Liver (tissue), 9 donors: ENCODE measurements around the gene TCEA3. TPM values are rescaled to one million over a fixed set of nuclear protein-coding genes. Genes with fewer than 3 reads are reported as not detected.

Source experiments
- DNase-seq: peaks from one replicate; pipeline ENCODE4 v3.0.0-alpha.2; 2017; ENCODE audit warnings: low spot score
- H3K27ac ChIP-seq, 2 donors: one replicate each; pipeline ENCODE4 v1.7.0; 2013; ENCODE audit warnings: inconsistent platforms in 2 of 2, low read length in 2 of 2, control low read depth in 1 of 2, low read depth in 1 of 2, mild to moderate bottlenecking in 1 of 2
- H3K27me3 ChIP-seq, 4 donors: one replicate each; pipeline versions ENCODE4 v1.6.1 to v1.7.0; 2013; ENCODE audit warnings: low read length in 3 of 4, inconsistent platforms in 1 of 4, mild to moderate bottlenecking in 1 of 4, moderate library complexity in 1 of 4; ENCODE audit not compliant: control insufficient read depth in 4 of 4, insufficient read depth in 4 of 4
- H3K36me3 ChIP-seq, 4 donors: one replicate each; pipeline versions ENCODE4 v1.6.1 to v1.7.0; 2013; ENCODE audit warnings: low read length in 3 of 4, mild to moderate bottlenecking in 3 of 4, low read depth in 1 of 4, moderate library complexity in 1 of 4; ENCODE audit not compliant: control insufficient read depth in 4 of 4, insufficient read depth in 3 of 4
- H3K4me1 ChIP-seq, 4 donors: one replicate each; pipeline versions ENCODE4 v1.6.1 to v1.7.0; 2013; ENCODE audit warnings: low read length in 3 of 4, mild to moderate bottlenecking in 3 of 4, moderate library complexity in 1 of 4; ENCODE audit not compliant: control insufficient read depth in 4 of 4, insufficient read depth in 4 of 4
- H3K4me3 ChIP-seq, 3 donors: one replicate each; pipeline versions ENCODE4 v1.6.1 to v1.7.0; 2013; ENCODE audit warnings: low read length in 3 of 3, control low read depth in 1 of 3, low read depth in 1 of 3, mild to moderate bottlenecking in 1 of 3
- H3K9ac ChIP-seq, 2 donors: one replicate each; pipeline ENCODE4 v1.7.0; 2013; ENCODE audit warnings: low read length in 2 of 2, mild to moderate bottlenecking in 2 of 2, moderate library complexity in 2 of 2, control low read depth in 1 of 2, low read depth in 1 of 2
- H3K9me3 ChIP-seq, 4 donors: one replicate each; pipeline versions ENCODE4 v1.6.1 to v1.7.0; 2013; ENCODE audit warnings: low read length in 3 of 4; ENCODE audit not compliant: control insufficient read depth in 4 of 4
- CTCF ChIP-seq: fragments of 150-350 bp; IDR thresholded peaks from 2 replicates; pipeline ENCODE4 v1.5.1; 2017; ENCODE audit warnings: improper control_type of control experiment, low read depth, low read length; ENCODE audit not compliant: missing input control
- FOXA2 ChIP-seq: IDR thresholded peaks from 2 replicates; pipeline ENCODE4 v1.6.1; 2016; ENCODE audit warnings: antibody characterized with exemption
- HNF4A ChIP-seq, 2 donors: conservative IDR thresholded peaks; 2 replicates each; pipeline ENCODE4 v1.6.1; 2016; ENCODE audit warnings: antibody characterized with exemption in 2 of 2, mild to moderate bottlenecking in 2 of 2
- HNF4G ChIP-seq: IDR thresholded peaks from 2 replicates; pipeline ENCODE4 v1.6.1; 2016; ENCODE audit warnings: antibody characterized with exemption
- JUND ChIP-seq, 2 donors: IDR thresholded peaks; 2 replicates each; pipeline ENCODE4 v1.6.1; 2016; ENCODE audit warnings: antibody characterized with exemption in 2 of 2
- RAD21 ChIP-seq, 2 donors: IDR thresholded peaks; 2 replicates each; pipeline ENCODE4 v1.6.1; 2016; ENCODE audit warnings: antibody characterized with exemption in 2 of 2, mild to moderate bottlenecking in 2 of 2
- REST ChIP-seq: IDR thresholded peaks from 2 replicates; pipeline ENCODE4 v1.6.1; 2016; ENCODE audit warnings: antibody characterized with exemption, mild to moderate bottlenecking
- RXRA ChIP-seq, 2 donors: IDR thresholded peaks; 2 replicates each; pipeline ENCODE4 v1.6.1; 2017 to 2018; ENCODE audit warnings: antibody characterized with exemption in 2 of 2, mild to moderate bottlenecking in 1 of 2
- SP1 ChIP-seq: IDR thresholded peaks from 2 replicates; pipeline ENCODE4 v1.6.1; 2018; ENCODE audit warnings: antibody characterized with exemption, mild to moderate bottlenecking
- TAF1 ChIP-seq: conservative IDR thresholded peaks from 2 replicates; pipeline ENCODE4 v1.6.1; 2016; ENCODE audit warnings: antibody characterized with exemption, mild to moderate bottlenecking
- WGBS: extraction: QIAGEN DNeasy Blood & Tissue Kit; methylation state at CpG from one replicate; pipeline ENCODE4 v1.1.7; 2013; 5-methylcytosine and 5-hydroxymethylcytosine counted together
- polyA plus RNA-seq, 2 donors: library from polyadenylated mRNA; stranded (reverse) in 1 of 2; unstranded in 1 of 2; fragments of 200-250 nt in 1 of 2; fragments of >200 nt in 1 of 2; fragmentation: Nextera tagmentation in 1 of 2; extraction: Ambion mirVana in 1 of 2; gene quantifications; one replicate each; pipeline versions ENCODE4 v1.2.1 to v1.2.3, GENCODE V29; 2013 to 2015
- total RNA-seq, 2 donors: library from RNA; depleted of rRNA; stranded (reverse); fragments of >200 nt; gene quantifications; one replicate each; pipeline ENCODE4 v1.2.3, GENCODE V29; 2014
- TF ChIP-seq, protein P1 (sequence below): IDR thresholded peaks from 2 replicates; pipeline ENCODE4 v1.6.1; 2016; ENCODE audit warnings: antibody characterized with exemption
- TF ChIP-seq, protein P2 (sequence below): IDR thresholded peaks from 2 replicates; pipeline ENCODE4 v1.6.1; 2016; ENCODE audit warnings: antibody characterized with exemption
- donor health status: healthy.
- donor health status: healthy.
- donor health status: healthy.
- donor health status: healthy.
- donor health status: healthy.

TCEA3 gene
- total and polyA plus RNA-seq, 4 donors, result 29.6 to 142 (median 47.6) TPM

- Histone ChIP-seq H3K9me3 (no peaks in the 10 kb centered on the region), H3K4me1 (peaks cover 5 to 39% (median 13%) of the 10 kb centered on the region in 4 donors), H3K27ac (no peak overlapping the region), H3K9ac (no peak overlapping the region), H3K4me3 (no peak overlapping the region), H3K36me3 (no peaks in the 10 kb centered on the region), H3K27me3 (no peaks in the 10 kb centered on the region)
- no peak for DNase-seq
- TF ChIP-seq SP1 (peak; percentile 61), HNF4G (peak; percentile 32), HNF4A (conservative IDR thresholded peaks at IDR 0.05) (peak; percentile 38 to 68), RXRA (IDR thresholded peaks at IDR 0.05) (no peak)
- WGBS, result 54% methylated on average over 2 of the region's 2 CpGs
Observed at GRCh38 chr1:23459338-23459757, 34.8 kb upstream of the TCEA3 start.

DNA sequence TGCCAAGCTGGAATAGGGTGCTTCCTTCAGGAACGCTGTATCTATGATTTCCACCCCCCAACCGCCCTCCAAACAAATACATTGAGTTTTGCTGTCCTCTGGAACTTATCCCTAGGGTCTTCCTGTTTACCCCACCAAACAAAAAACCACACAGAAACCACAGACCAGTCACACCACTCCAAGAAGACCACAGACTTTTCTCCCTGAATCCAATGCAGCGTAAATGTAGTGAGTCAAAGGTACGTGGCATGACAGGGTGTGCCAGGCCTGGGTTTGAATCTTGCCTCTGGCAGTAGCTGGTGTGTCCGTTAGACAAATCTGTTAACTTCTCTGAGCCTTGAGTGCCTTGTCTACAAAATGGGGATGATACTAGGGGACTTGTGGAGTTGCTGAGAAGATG lies 31.7 kb upstream of the TCEA3 start:
- Histone ChIP-seq H3K36me3 (no peaks in the 10 kb centered on the region), H3K9me3 (no peaks in the 10 kb centered on the region), H3K4me1 (peaks cover 5 to 47% (median 23%) of the 10 kb centered on the region in 4 donors), H3K9ac (no peak overlapping the region), H3K27me3 (no peaks in the 10 kb centered on the region), H3K27ac (peak overlapping the region; percentile 63 to 81), H3K4me3 (no peak overlapping the region)
- 87% methylated on average over 5 of the region's 5 CpGs for WGBS
- no peak for DNase-seq
- TF ChIP-seq RAD21 (IDR thresholded peaks at IDR 0.05) (no peak), CTCF (no peak), REST (no peak), TAF1 (no peak), HNF4G (no peak), RXRA (IDR thresholded peaks at IDR 0.05) (no peak), FOXA2 (no peak), JUND (IDR thresholded peaks at IDR 0.05) (no peak), SP1 (no peak)
- TF ChIP-seq, protein P1, sequence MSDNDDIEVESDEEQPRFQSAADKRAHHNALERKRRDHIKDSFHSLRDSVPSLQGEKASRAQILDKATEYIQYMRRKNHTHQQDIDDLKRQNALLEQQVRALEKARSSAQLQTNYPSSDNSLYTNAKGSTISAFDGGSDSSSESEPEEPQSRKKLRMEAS, result no peak
- TF ChIP-seq, protein P2, sequence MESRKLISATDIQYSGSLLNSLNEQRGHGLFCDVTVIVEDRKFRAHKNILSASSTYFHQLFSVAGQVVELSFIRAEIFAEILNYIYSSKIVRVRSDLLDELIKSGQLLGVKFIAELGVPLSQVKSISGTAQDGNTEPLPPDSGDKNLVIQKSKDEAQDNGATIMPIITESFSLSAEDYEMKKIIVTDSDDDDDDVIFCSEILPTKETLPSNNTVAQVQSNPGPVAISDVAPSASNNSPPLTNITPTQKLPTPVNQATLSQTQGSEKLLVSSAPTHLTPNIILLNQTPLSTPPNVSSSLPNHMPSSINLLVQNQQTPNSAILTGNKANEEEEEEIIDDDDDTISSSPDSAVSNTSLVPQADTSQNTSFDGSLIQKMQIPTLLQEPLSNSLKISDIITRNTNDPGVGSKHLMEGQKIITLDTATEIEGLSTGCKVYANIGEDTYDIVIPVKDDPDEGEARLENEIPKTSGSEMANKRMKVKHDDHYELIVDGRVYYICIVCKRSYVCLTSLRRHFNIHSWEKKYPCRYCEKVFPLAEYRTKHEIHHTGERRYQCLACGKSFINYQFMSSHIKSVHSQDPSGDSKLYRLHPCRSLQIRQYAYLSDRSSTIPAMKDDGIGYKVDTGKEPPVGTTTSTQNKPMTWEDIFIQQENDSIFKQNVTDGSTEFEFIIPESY, result no peak
